A549 (cell line): ENCODE measurements around the gene VGF. TPM values are rescaled to one million over a fixed set of nuclear protein-coding genes. Genes with fewer than 3 reads are reported as not detected.

ENCODE experiments used
- ATAC-seq, 2 experiments: fragments of 200-7000 bp in 1 of 2; fragments of >200 bp in 1 of 2; cut with Nextera tagmentation in 1 of 2; cut with Tn5 transposase in 1 of 2; 3 replicates each; pipeline versions ENCODE4 v1.8.0 to v1.9.1; 2018 to 2020; ENCODE audit warnings: mild to moderate bottlenecking in 1 of 2, moderate library complexity in 1 of 2
- CTCF ChIA-PET: fragments of 300-600 bp; sonication (Branson Sonifier 250); formaldehyde crosslinking; extraction: SDS; loops from one replicate; lab custom pipeline; 2021; ENCODE audit warnings: antibody characterized with exemption, inconsistent platforms; lab: Yijun Ruan, JAX
- POLR2A ChIA-PET: fragments of 350-600 bp; formaldehyde crosslinking; extraction: SDS; loops from one replicate; lab custom pipeline; 2021; ENCODE audit warnings: antibody characterized with exemption, inconsistent platforms; lab: Yijun Ruan, JAX
- DNase-seq, 2 experiments: peaks; one replicate each; pipeline versions ENCODE4 v3.0.0 to v3.0.0-alpha.2; 2011 to 2016; ENCODE audit warnings: low read depth in 1 of 2, low spot score in 1 of 2
- FAIRE-seq: peaks from 2 replicates; lab custom pipeline; 2011; peaks lifted over from hg19 to GRCh38; lab: Jason Lieb, UNC
- H3K27ac ChIP-seq, 2 experiments: fragments of >200 bp; sonication (Bioruptor Twin); formaldehyde crosslinking; 3 replicates each; pipeline ENCODE4 v1.5.1; 2016 to 2017
- H3K4me1 ChIP-seq: fragments of >200 bp; sonication (Bioruptor Twin); formaldehyde crosslinking; 3 replicates; pipeline ENCODE4 v1.6.1; 2016
- H3K4me2 ChIP-seq: fragments of >200 bp; sonication (Bioruptor Twin); formaldehyde crosslinking; 3 replicates; pipeline ENCODE4 v1.6.1; 2016
- H3K4me3 ChIP-seq: fragments of >200 bp; sonication (Bioruptor Twin); formaldehyde crosslinking; 3 replicates; pipeline ENCODE4 v1.5.1; 2016
- H3K9me3 ChIP-seq: fragments of >200 bp; sonication (Bioruptor Twin); formaldehyde crosslinking; 3 replicates; pipeline ENCODE4 v1.6.1; 2016
- BHLHE40 ChIP-seq: IDR thresholded peaks from 2 replicates; pipeline ENCODE4 v1.6.1; 2012; ENCODE audit warnings: low read depth, low read length, inconsistent platforms
- CEBPB ChIP-seq, 2 experiments: fragments of >200 bp in 1 of 2; sonication (Bioruptor Twin) in 1 of 2; formaldehyde crosslinking in 1 of 2; IDR thresholded peaks; 2 replicates each; pipeline ENCODE4 v1.6.1; 2012 to 2016
- CHD2 ChIP-seq: fragments of 150-350 bp; IDR thresholded peaks from 2 replicates; pipeline ENCODE4 v1.6.1; 2014; ENCODE audit warnings: low read length; ENCODE audit not compliant: partially characterized antibody
- FOSB ChIP-seq: fragments of 250-450 bp; sonication (Bioruptor Pico); IDR thresholded peaks from 2 replicates; pipeline ENCODE4 v1.5.0; 2020; ENCODE audit warnings: mild to moderate bottlenecking, moderate library complexity
- FOXS1 ChIP-seq: fragments of 250-450 bp; sonication (Bioruptor Pico); IDR thresholded peaks from 2 replicates; pipeline ENCODE4 v1.5.0; 2020; ENCODE audit warnings: mild to moderate bottlenecking, moderate library complexity
- HEYL ChIP-seq: fragments of 250-450 bp; sonication (Bioruptor Pico); IDR thresholded peaks from 2 replicates; pipeline ENCODE4 v1.8.0; 2021; ENCODE audit warnings: mild to moderate bottlenecking, moderate library complexity
- HOXA7 ChIP-seq: fragments of 250-450 bp; sonication (Bioruptor Pico); IDR thresholded peaks from 2 replicates; pipeline ENCODE4 v1.5.0; 2020; ENCODE audit warnings: mild to moderate bottlenecking, moderate library complexity
- JUN ChIP-seq, 2 experiments: fragments of >200 bp; sonication (Bioruptor Twin); formaldehyde crosslinking; IDR thresholded peaks; 2 replicates in 1 of 2; 3 replicates in 1 of 2; pipeline ENCODE4 v1.6.1; 2016 to 2017
- KDM1A ChIP-seq: fragments of 200-600 bp; sonication (generic); IDR thresholded peaks from 2 replicates; pipeline ENCODE4 v1.6.1; 2016; ENCODE audit warnings: low read depth, mild to moderate bottlenecking
- NFE2L2 ChIP-seq: fragments of 150-350 bp; conservative IDR thresholded peaks from 2 replicates; pipeline ENCODE4 v1.6.1; 2014; ENCODE audit warnings: low read length
- NR3C1 ChIP-seq: fragments of >200 bp; sonication (Bioruptor Twin); formaldehyde crosslinking; IDR thresholded peaks from 3 replicates; pipeline ENCODE4 v1.6.1; 2017
- PBX3 ChIP-seq: IDR thresholded peaks from 2 replicates; pipeline ENCODE4 v1.6.1; 2012
- POLR2AphosphoS2 ChIP-seq: conservative IDR thresholded peaks from 2 replicates; pipeline ENCODE4 v1.6.1; 2012; ENCODE audit warnings: low read length, improper control_type of control experiment, inconsistent platforms
- RARB ChIP-seq: fragments of 250-450 bp; sonication (Bioruptor Pico); IDR thresholded peaks from 2 replicates; pipeline ENCODE4 v1.8.0; 2021; ENCODE audit warnings: mild to moderate bottlenecking, moderate library complexity
- RCOR1 ChIP-seq: fragments of 150-350 bp; IDR thresholded peaks from 2 replicates; pipeline ENCODE4 v1.6.1; 2014; ENCODE audit warnings: antibody characterized with exemption, low read length, low read depth
- TFCP2L1 ChIP-seq: fragments of 250-450 bp; sonication (Bioruptor Pico); IDR thresholded peaks from 2 replicates; pipeline ENCODE4 v1.5.0; 2021; ENCODE audit warnings: mild to moderate bottlenecking
- TP53 ChIP-seq: fragments of 250-450 bp; sonication (Bioruptor Pico); IDR thresholded peaks from 2 replicates; pipeline ENCODE4 v1.5.0; 2021; ENCODE audit warnings: mild to moderate bottlenecking, moderate library complexity
- WGBS: methylation state at CpG from one replicate; pipeline ENCODE4 v1.1.6; 2017; ENCODE audit errors: missing lambda C conversion rate; 5-methylcytosine and 5-hydroxymethylcytosine counted together
- polyA plus RNA-seq, 4 experiments: library from polyadenylated mRNA; depleted of rRNA in 3 of 4; stranded (reverse); fragments of >200 nt; fragmentation: RNase III in 1 of 4; extraction: RNeasy Plus Mini Kit Qiagen cat#74134 plus additional on column Dnase treatment in 1 of 4; gene quantifications; 2 replicates in 3 of 4; 3 replicates in 1 of 4; pipeline ENCODE4 v1.2.3, GENCODE V29; 2011 to 2017
- TF ChIP-seq, protein P1 (sequence below): IDR thresholded peaks from 2 replicates; pipeline ENCODE4 v1.6.1; 2012
- TF ChIP-seq, protein P2 (sequence below): fragments of 450-650 bp; IDR thresholded peaks from 2 replicates; pipeline ENCODE4 v1.6.1; 2014; ENCODE audit warnings: antibody characterized with exemption
- TF ChIP-seq, protein P3 (sequence below): fragments of 150-350 bp; IDR thresholded peaks from 2 replicates; pipeline ENCODE4 v1.6.1; 2014; ENCODE audit warnings: low read depth, mild to moderate bottlenecking, low read length
- TF ChIP-seq, protein P4 (sequence below): fragments of >200 bp; sonication (Bioruptor Twin); formaldehyde crosslinking; IDR thresholded peaks from 3 replicates; pipeline ENCODE4 v1.6.1; 2016

Gene VGF
- polyA plus RNA-seq, 2 of the 4 experiments (the other 2 are of a cell fraction), result 0.16 to 2.7 TPM

GRCh38 chr7:101151908-101152651 lies 13.3 kb downstream of the VGF start:
- Histone ChIP-seq H3K4me2 (no peak overlapping the region; the same call in 2 of the 3 replicates), H3K4me3 (no peak overlapping the region), H3K9me3 (no peaks in the 10 kb centered on the region), H3K4me1 (peaks cover 31% of the 10 kb centered on the region), H3K27ac (peak overlapping the region in 1 of 2 experiments; percentile 58; a peak in 2 of 6 replicates)
- DNase-seq (no peak), FAIRE-seq (no peak), ATAC-seq (no peak)
- TF ChIP-seq HOXA7 (CRISPR knock-in tag) (no peak), CEBPB (IDR thresholded peaks at IDR 0.05) (peak; percentile 21 to 51; a peak in 2 of 4 replicates)
- POLR2A ChIA-PET, result no interaction called here
- WGBS, result 52% methylated on average over 2 of the region's 2 CpGs
- CTCF ChIA-PET, result interaction anchor here (0.8 to 16.1 kb wide), 6 partner anchors 11 to 65 kb away, joined by 3 to 235 read pairs (median 6); no protein-coding TSS in a partner anchor

- DNase-seq (no peak), ATAC-seq (peak; percentile 12 to 15; a peak in 3 of 6 replicates), FAIRE-seq (no peak)
- CTCF ChIA-PET, result interaction anchor here (0.6 to 32.8 kb wide), 14 partner anchors 17 to 246 kb away, joined by 3 to 600 read pairs (median 4); partner anchors contain the start of genes AP1S1 and VGF
- Histone ChIP-seq H3K4me2 (no peak overlapping the region), H3K4me3 (no peak overlapping the region), H3K9me3 (no peaks in the 10 kb centered on the region), H3K27ac (peak overlapping the region; percentile 38 to 88; a peak in 4 of 6 replicates), H3K4me1 (peaks cover 39% of the 10 kb centered on the region)
- POLR2A ChIA-PET, result interaction anchor here (0.5 to 0.7 kb wide), 2 partner anchors 14 to 15 kb away, joined by 3 read pairs; no protein-coding TSS in a partner anchor
- WGBS, result 85% methylated on average over 4 of the region's 4 CpGs
- TF ChIP-seq CHD2, result peak; percentile 32
- peak; percentile 40; the same call in 1 of the 2 replicates for TF ChIP-seq POLR2AphosphoS2
- TF ChIP-seq NR3C1, result no peak
Measured at GRCh38 chr7:101140746-101141382, 24.5 kb downstream of the VGF start.

- no peak overlapping the region for H3K4me2 ChIP-seq
- H3K4me3 ChIP-seq, result no peak overlapping the region
- peaks cover 44% of the 10 kb centered on the region for H3K4me1 ChIP-seq
- H3K27ac ChIP-seq, result peak overlapping the region; percentile 14 to 88; a peak in 5 of 6 replicates
- ChIA-PET CTCF (interaction anchor here (0.8 to 32.8 kb wide), 12 partner anchors 18 to 246 kb away, joined by 3 to 600 read pairs (median 4); partner anchors contain the start of genes AP1S1 and VGF), POLR2A (interaction anchor here (0.7 kb wide), 1 partner anchor 14 kb away, joined by 3 read pairs; no protein-coding TSS in a partner anchor)
- DNase-seq (no peak), ATAC-seq (peak in 1 of 2 experiments; percentile 11; a peak in 3 of 6 replicates), FAIRE-seq (no peak)
- H3K9me3 ChIP-seq, result no peaks in the 10 kb centered on the region
- TF ChIP-seq FOSB (CRISPR knock-in tag) (0 out of 2 replicates have a peak, but pooled peaks have one; percentile 13), TFCP2L1 (peak; percentile 60; the same call in 1 of the 2 replicates), RARB (CRISPR knock-in tag) (peak; percentile 24; the same call in 1 of the 2 replicates), TP53 (no peak), HOXA7 (CRISPR knock-in tag) (0 out of 2 replicates have a peak, but pooled peaks have one; percentile 61)
- WGBS, result 40% methylated on average over 3 of the region's 3 CpGs
Measured at GRCh38 chr7:101140339-101140699, 25.1 kb downstream of the VGF start.

- FAIRE-seq (peak; percentile 56), DNase-seq (peak; percentile 75 to 96), ATAC-seq (peak; percentile 39 to 73)
- Histone ChIP-seq H3K4me1 (peaks cover 57% of the 10 kb centered on the region), H3K9me3 (no peaks in the 10 kb centered on the region), H3K4me3 (no peak overlapping the region), H3K4me2 (peak overlapping the region; percentile 69), H3K27ac (peak overlapping the region; percentile 79 to 88)
- 3% methylated on average over 11 of the region's 16 CpGs for WGBS
- ChIA-PET CTCF (interaction anchor here (0.5 to 32.8 kb wide), 18 partner anchors 9 to 248 kb away, joined by 3 to 600 read pairs (median 4); partner anchors contain the start of genes AP1S1, SERPINE1, TRIM56 and VGF), POLR2A (interaction anchor here (2.7 to 3.2 kb wide), 2 partner anchors 11 to 39 kb away, joined by 10 to 24 read pairs; partner anchors contain the start of gene SERPINE1)
- TF ChIP-seq BHLHE40 (peak; percentile 95), FOXS1 (no peak), KDM1A (no peak), NFE2L2 (no peak), RARB (CRISPR knock-in tag) (peak; percentile 65; the same call in 1 of the 2 replicates), HEYL (CRISPR knock-in tag) (no peak), PBX3 (peak; percentile 80), JUN (IDR thresholded peaks at IDR 0.05) (peak; percentile 96), RCOR1 (no peak), CEBPB (IDR thresholded peaks at IDR 0.05) (peak in 1 of 2 experiments; percentile 27; a peak in 1 of 4 replicates)
- TF ChIP-seq, protein P1, sequence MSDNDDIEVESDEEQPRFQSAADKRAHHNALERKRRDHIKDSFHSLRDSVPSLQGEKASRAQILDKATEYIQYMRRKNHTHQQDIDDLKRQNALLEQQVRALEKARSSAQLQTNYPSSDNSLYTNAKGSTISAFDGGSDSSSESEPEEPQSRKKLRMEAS, result peak; percentile 94
- TF ChIP-seq, protein P2, sequence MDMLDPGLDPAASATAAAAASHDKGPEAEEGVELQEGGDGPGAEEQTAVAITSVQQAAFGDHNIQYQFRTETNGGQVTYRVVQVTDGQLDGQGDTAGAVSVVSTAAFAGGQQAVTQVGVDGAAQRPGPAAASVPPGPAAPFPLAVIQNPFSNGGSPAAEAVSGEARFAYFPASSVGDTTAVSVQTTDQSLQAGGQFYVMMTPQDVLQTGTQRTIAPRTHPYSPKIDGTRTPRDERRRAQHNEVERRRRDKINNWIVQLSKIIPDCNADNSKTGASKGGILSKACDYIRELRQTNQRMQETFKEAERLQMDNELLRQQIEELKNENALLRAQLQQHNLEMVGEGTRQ, result peak; percentile 90
- TF ChIP-seq, protein P3, sequence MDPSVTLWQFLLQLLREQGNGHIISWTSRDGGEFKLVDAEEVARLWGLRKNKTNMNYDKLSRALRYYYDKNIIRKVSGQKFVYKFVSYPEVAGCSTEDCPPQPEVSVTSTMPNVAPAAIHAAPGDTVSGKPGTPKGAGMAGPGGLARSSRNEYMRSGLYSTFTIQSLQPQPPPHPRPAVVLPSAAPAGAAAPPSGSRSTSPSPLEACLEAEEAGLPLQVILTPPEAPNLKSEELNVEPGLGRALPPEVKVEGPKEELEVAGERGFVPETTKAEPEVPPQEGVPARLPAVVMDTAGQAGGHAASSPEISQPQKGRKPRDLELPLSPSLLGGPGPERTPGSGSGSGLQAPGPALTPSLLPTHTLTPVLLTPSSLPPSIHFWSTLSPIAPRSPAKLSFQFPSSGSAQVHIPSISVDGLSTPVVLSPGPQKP, result no peak
- TF ChIP-seq, protein P4, sequence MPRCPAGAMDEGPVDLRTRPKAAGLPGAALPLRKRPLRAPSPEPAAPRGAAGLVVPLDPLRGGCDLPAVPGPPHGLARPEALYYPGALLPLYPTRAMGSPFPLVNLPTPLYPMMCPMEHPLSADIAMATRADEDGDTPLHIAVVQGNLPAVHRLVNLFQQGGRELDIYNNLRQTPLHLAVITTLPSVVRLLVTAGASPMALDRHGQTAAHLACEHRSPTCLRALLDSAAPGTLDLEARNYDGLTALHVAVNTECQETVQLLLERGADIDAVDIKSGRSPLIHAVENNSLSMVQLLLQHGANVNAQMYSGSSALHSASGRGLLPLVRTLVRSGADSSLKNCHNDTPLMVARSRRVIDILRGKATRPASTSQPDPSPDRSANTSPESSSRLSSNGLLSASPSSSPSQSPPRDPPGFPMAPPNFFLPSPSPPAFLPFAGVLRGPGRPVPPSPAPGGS, result 0 out of 3 replicates have a peak, but pooled peaks have one; percentile 53
Measured at GRCh38 chr7:101138213-101138870, 27.0 kb downstream of the VGF start.
